Spleen (tissue), 7 donors: ENCODE measurements around the gene PLP1.

Experiments used
- CTCF ChIP-seq, 11 experiments: fragments of 200-600 bp in 7 of 11; fragments of 450-650 bp in 4 of 11; sonication (generic) in 4 of 11; IDR thresholded peaks in 8 of 11; conservative IDR thresholded peaks in 3 of 11; 1 replicate in 7 of 11; 2 replicates in 4 of 11; pipeline versions ENCODE4 v1.4.0 to v1.8.0; 2016 to 2021; ENCODE audit warnings: antibody characterized with exemption in 11 of 11, inconsistent platforms in 4 of 11, mild to moderate bottlenecking in 1 of 11
- POLR2A ChIP-seq, 3 donors: fragments of 450-650 bp; IDR thresholded peaks; one replicate each; pipeline ENCODE4 v1.5.1; 2017; ENCODE audit warnings: antibody characterized with exemption in 3 of 3, mild to moderate bottlenecking in 1 of 3
- POLR2AphosphoS5 ChIP-seq, 3 donors: sonication (generic); formaldehyde crosslinking; IDR thresholded peaks; one replicate each; pipeline ENCODE4 v1.5.1; 2017; ENCODE audit warnings: antibody characterized with exemption in 3 of 3
- donor health status: DM: no; HTN: no; CAD: no; lungs with moderate emphysema.
- donor health status: DM: no; HTN: no; CAD: no.
- donor health status: DM: no; HTN: no; CAD: no.

DNA sequence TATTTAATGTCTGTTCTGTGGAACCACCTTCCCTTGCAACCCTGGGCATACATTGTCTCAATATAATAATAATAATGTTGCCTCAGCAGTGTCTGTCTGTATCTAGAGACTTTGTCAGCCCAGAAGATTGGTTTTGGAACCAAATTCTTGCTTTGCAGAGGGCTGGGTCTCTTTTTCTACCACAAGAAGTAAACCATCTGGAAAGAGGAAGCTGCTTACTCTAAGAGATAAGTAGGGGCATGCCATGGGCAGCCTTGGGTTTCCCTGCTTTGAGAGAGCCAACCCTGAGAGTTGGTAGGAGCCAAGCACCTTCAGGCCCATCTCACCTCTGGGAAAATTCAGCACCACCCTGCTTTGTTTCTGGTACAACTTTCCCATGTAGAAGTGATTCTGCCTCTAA is 38.9 kb upstream of the PLP1 start:
- TF ChIP-seq POLR2A (IDR thresholded peaks at IDR 0.05) (no peak), CTCF (IDR thresholded peaks at IDR 0.05 in 8 of 11, conservative IDR thresholded peaks at IDR 0.05 in 3 of 11) (no peak), POLR2AphosphoS5 (IDR thresholded peaks at IDR 0.05) (no peak)
